WTC11 (cell line): ENCODE data around the gene TBC1D21. TPM values are rescaled to one million over a fixed set of nuclear protein-coding genes. Genes with fewer than 3 reads are reported as not detected.

Experiments used
- ATAC-seq: fragments of 200-7000 bp; cut with Tn5 transposase; 2 replicates; pipeline ENCODE4 v1.10.0; 2021; ENCODE audit warnings: mild to moderate bottlenecking, moderate library complexity
- CTCF ChIA-PET: fragments of 300-600 bp; sonication (Branson Sonifier 250); formaldehyde crosslinking; loops from one replicate; lab custom pipeline; 2021; ENCODE audit warnings: antibody characterized with exemption; lab: Charles Lee
- POLR2A ChIA-PET: fragments of 350-600 bp; sonication (Branson Sonifier 250); formaldehyde crosslinking; loops from one replicate; lab custom pipeline; 2021; ENCODE audit warnings: antibody characterized with exemption; lab: Charles Lee
- DNase-seq: peaks from one replicate; pipeline ENCODE4 v3.0.0; 2021; ENCODE audit warnings: low spot score
- H3K27ac Mint-ChIP-seq: 2 replicates; pipeline ENCODE4 v1.8.0; 2021; ENCODE audit warnings: mixed read lengths
- H3K27me3 Mint-ChIP-seq: 2 replicates; pipeline ENCODE4 v1.8.0; 2021; ENCODE audit warnings: low read depth, mild to moderate bottlenecking, moderate library complexity, mixed read lengths
- H3K36me3 Mint-ChIP-seq: 2 replicates; pipeline ENCODE4 v1.8.0; 2021; ENCODE audit warnings: mixed read lengths
- H3K4me1 Mint-ChIP-seq: 2 replicates; pipeline ENCODE4 v1.8.0; 2022; ENCODE audit warnings: mixed read lengths
- H3K4me3 Mint-ChIP-seq: 2 replicates; pipeline ENCODE4 v1.8.0; 2021; ENCODE audit warnings: mild to moderate bottlenecking, moderate library complexity, mixed read lengths
- H3K9me3 Mint-ChIP-seq: 2 replicates; pipeline ENCODE4 v1.8.0; 2021; ENCODE audit warnings: mixed read lengths
- CREB1 ChIP-seq: sonication (generic); formaldehyde crosslinking; IDR thresholded peaks from 2 replicates; pipeline ENCODE4 v1.8.0; 2023; ENCODE audit warnings: mild to moderate bottlenecking, missing genetic modification reagents
- CTCF ChIP-seq: fragments of 200-600 bp; IDR thresholded peaks from 2 replicates; pipeline ENCODE4 v1.8.0; 2022; ENCODE audit warnings: antibody characterized with exemption
- E2F5 ChIP-seq: sonication (generic); formaldehyde crosslinking; IDR thresholded peaks from 2 replicates; pipeline ENCODE4 v1.8.1; 2022; ENCODE audit warnings: mild to moderate bottlenecking, moderate library complexity, missing genetic modification reagents
- ERG ChIP-seq: fragments of 250-450 bp; sonication (Bioruptor Pico); IDR thresholded peaks from 2 replicates; pipeline ENCODE4 v1.8.0; 2021; ENCODE audit warnings: mild to moderate bottlenecking
- FOXP1 ChIP-seq: sonication (generic); formaldehyde crosslinking; IDR thresholded peaks from 2 replicates; pipeline ENCODE4 v1.8.0; 2022; ENCODE audit warnings: missing genetic modification reagents, mild to moderate bottlenecking, moderate library complexity, borderline replicate concordance
- JAZF1 ChIP-seq: fragments of 250-450 bp; sonication (Bioruptor Pico); IDR thresholded peaks from 2 replicates; pipeline ENCODE4 v1.9.0; 2021; ENCODE audit warnings: moderate library complexity, mild to moderate bottlenecking, inconsistent platforms
- OVOL2 ChIP-seq: fragments of 250-450 bp; sonication (Bioruptor Pico); IDR thresholded peaks from 2 replicates; pipeline ENCODE4 v1.9.0; 2021; ENCODE audit warnings: mild to moderate bottlenecking, borderline replicate concordance
- PRRX2 ChIP-seq: fragments of 250-450 bp; sonication (Bioruptor Pico); IDR thresholded peaks from 2 replicates; pipeline ENCODE4 v1.8.0; 2021; ENCODE audit warnings: mild to moderate bottlenecking
- SMAD4 ChIP-seq: sonication (generic); formaldehyde crosslinking; IDR thresholded peaks from 2 replicates; pipeline ENCODE4 v1.8.0; 2022; ENCODE audit warnings: mild to moderate bottlenecking, missing genetic modification reagents
- SOX15 ChIP-seq: fragments of 250-450 bp; sonication (Bioruptor Pico); IDR thresholded peaks from 2 replicates; pipeline ENCODE4 v1.9.0; 2021; ENCODE audit warnings: mild to moderate bottlenecking
- TP53 ChIP-seq: sonication (generic); formaldehyde crosslinking; IDR thresholded peaks from 2 replicates; pipeline ENCODE4 v1.8.1; 2023; ENCODE audit warnings: mild to moderate bottlenecking, missing genetic modification reagents
- ZBTB21 ChIP-seq: sonication (generic); formaldehyde crosslinking; IDR thresholded peaks from 2 replicates; pipeline ENCODE4 v1.8.1; 2023; ENCODE audit warnings: mild to moderate bottlenecking, missing genetic modification reagents, borderline replicate concordance
- ZBTB43 ChIP-seq: sonication (generic); formaldehyde crosslinking; IDR thresholded peaks from 2 replicates; pipeline ENCODE4 v1.8.1; 2023; ENCODE audit warnings: mild to moderate bottlenecking, missing genetic modification reagents
- ZNF232 ChIP-seq: sonication (generic); formaldehyde crosslinking; IDR thresholded peaks from 2 replicates; pipeline ENCODE4 v1.8.0; 2022; ENCODE audit warnings: mild to moderate bottlenecking, missing genetic modification reagents
- ZNF416 ChIP-seq: fragments of 250-450 bp; sonication (Bioruptor Pico); IDR thresholded peaks from 2 replicates; pipeline ENCODE4 v1.9.0; 2021; ENCODE audit warnings: mild to moderate bottlenecking, inconsistent platforms
- ZSCAN18 ChIP-seq: fragments of 250-450 bp; sonication (Bioruptor Pico); IDR thresholded peaks from 2 replicates; pipeline ENCODE4 v2.1.2; 2022; ENCODE audit warnings: mild to moderate bottlenecking, moderate library complexity
- total RNA-seq: library from RNA; stranded (reverse); gene quantifications from 3 replicates; pipeline ENCODE4 v1.2.3, GENCODE V29; 2021
- TF ChIP-seq, protein P1 (sequence below): sonication (generic); formaldehyde crosslinking; IDR thresholded peaks from 2 replicates; pipeline ENCODE4 v1.8.1; 2023; ENCODE audit warnings: mild to moderate bottlenecking, missing genetic modification reagents, borderline replicate concordance
- TF ChIP-seq, protein P2 (sequence below): sonication (generic); formaldehyde crosslinking; IDR thresholded peaks from 2 replicates; pipeline ENCODE4 v1.8.1; 2023; ENCODE audit warnings: mild to moderate bottlenecking, missing genetic modification reagents, moderate library complexity

Gene TBC1D21
- total RNA-seq, 1 experiment from 2014 or later = not detected

GRCh38 chr15:73872346-73872745 lies 1.0 kb upstream of the TBC1D21 start:
- TF ChIP-seq ZNF416 (CRISPR knock-in tag) (no peak), PRRX2 (CRISPR knock-in tag) (no peak), FOXP1 (CRISPR knock-in tag) (no peak), TP53 (no peak)
- Mint-ChIP-seq H3K4me1 (peaks cover 14% of the 10 kb centered on the region), H3K9me3 (no peaks in the 10 kb centered on the region), H3K36me3 (no peaks in the 10 kb centered on the region), H3K27me3 (no peaks in the 10 kb centered on the region; the same call in 1 of the 2 replicates), H3K27ac (no peak overlapping the region), H3K4me3 (no peak overlapping the region)
- POLR2A ChIA-PET = no interaction called here
- CTCF ChIA-PET = interaction anchor here (1.0 to 4.1 kb wide), 2 partner anchors 35 to 55 kb away, joined by 3 to 45 read pairs; no protein-coding TSS in a partner anchor
- DNase-seq = no peak
- no peak for ATAC-seq

GRCh38 chr15:73873889-73874511 lies 636 bp downstream of the TBC1D21 start:
- peak; percentile 38; the same call in 1 of the 2 replicates for ATAC-seq
- no peaks in the 10 kb centered on the region; the same call in 1 of the 2 replicates for H3K27me3 Mint-ChIP-seq
- no peak overlapping the region for H3K4me3 Mint-ChIP-seq

DNA sequence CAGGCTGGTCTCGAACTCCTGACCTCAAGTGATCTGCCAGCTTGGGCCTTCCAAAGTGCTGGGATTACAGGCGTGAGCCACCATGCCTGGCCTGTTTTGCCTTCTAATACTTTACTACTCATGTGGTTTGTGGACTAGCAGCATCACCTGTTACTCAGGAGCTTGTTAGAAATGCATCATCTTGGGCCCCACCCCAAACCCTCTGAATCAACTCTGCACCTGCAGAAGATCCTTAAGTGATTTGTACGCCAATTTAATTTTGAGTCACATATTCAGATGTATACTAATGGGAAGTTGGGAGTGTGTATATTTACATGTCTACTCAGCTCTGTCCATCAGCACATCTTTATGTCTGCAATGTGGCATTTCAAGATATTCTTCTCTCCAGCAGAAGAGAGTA lies 6.1 kb downstream of the TBC1D21 start:
- DNase-seq (no peak), ATAC-seq (no peak)
- no peak overlapping the region for H3K4me3 Mint-ChIP-seq
- ChIA-PET POLR2A (no interaction called here), CTCF (no interaction called here)
- peaks cover 10% of the 10 kb centered on the region for H3K4me1 Mint-ChIP-seq
- no peak overlapping the region for H3K27ac Mint-ChIP-seq
- no peaks in the 10 kb centered on the region for H3K27me3 Mint-ChIP-seq
- no peaks in the 10 kb centered on the region for H3K9me3 Mint-ChIP-seq
- no peaks in the 10 kb centered on the region for H3K36me3 Mint-ChIP-seq
- TF ChIP-seq CREB1 (CRISPR knock-in tag) (no peak), ZSCAN18 (CRISPR knock-in tag) (no peak), E2F5 (no peak), ZNF232 (no peak), SMAD4 (CRISPR knock-in tag) (no peak), ERG (CRISPR knock-in tag) (no peak), SOX15 (no peak), JAZF1 (CRISPR knock-in tag) (no peak), ZBTB43 (CRISPR knock-in tag) (no peak)
- TF ChIP-seq, protein P1, sequence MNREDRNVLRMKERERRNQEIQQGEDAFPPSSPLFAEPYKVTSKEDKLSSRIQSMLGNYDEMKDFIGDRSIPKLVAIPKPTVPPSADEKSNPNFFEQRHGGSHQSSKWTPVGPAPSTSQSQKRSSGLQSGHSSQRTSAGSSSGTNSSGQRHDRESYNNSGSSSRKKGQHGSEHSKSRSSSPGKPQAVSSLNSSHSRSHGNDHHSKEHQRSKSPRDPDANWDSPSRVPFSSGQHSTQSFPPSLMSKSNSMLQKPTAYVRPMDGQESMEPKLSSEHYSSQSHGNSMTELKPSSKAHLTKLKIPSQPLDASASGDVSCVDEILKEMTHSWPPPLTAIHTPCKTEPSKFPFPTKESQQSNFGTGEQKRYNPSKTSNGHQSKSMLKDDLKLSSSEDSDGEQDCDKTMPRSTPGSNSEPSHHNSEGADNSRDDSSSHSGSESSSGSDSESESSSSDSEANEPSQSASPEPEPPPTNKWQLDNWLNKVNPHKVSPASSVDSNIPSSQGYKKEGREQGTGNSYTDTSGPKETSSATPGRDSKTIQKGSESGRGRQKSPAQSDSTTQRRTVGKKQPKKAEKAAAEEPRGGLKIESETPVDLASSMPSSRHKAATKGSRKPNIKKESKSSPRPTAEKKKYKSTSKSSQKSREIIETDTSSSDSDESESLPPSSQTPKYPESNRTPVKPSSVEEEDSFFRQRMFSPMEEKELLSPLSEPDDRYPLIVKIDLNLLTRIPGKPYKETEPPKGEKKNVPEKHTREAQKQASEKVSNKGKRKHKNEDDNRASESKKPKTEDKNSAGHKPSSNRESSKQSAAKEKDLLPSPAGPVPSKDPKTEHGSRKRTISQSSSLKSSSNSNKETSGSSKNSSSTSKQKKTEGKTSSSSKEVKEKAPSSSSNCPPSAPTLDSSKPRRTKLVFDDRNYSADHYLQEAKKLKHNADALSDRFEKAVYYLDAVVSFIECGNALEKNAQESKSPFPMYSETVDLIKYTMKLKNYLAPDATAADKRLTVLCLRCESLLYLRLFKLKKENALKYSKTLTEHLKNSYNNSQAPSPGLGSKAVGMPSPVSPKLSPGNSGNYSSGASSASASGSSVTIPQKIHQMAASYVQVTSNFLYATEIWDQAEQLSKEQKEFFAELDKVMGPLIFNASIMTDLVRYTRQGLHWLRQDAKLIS (CRISPR knock-in tag) = no peak
- TF ChIP-seq, protein P2, sequence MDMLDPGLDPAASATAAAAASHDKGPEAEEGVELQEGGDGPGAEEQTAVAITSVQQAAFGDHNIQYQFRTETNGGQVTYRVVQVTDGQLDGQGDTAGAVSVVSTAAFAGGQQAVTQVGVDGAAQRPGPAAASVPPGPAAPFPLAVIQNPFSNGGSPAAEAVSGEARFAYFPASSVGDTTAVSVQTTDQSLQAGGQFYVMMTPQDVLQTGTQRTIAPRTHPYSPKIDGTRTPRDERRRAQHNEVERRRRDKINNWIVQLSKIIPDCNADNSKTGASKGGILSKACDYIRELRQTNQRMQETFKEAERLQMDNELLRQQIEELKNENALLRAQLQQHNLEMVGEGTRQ = no peak

More at GRCh38 chr15:73873889-73874511, 636 bp downstream of the TBC1D21 start:
- Mint-ChIP-seq H3K4me1 (peaks cover 7% of the 10 kb centered on the region), H3K27ac (no peak overlapping the region), H3K9me3 (no peaks in the 10 kb centered on the region), H3K36me3 (no peaks in the 10 kb centered on the region)
- ChIA-PET CTCF (interaction anchor here (0.6 to 4.1 kb wide), 56 partner anchors 8 to 981 kb away, joined by 3 to 45 read pairs (median 4); partner anchors contain the start of genes INSYN1, LOXL1 and PML), POLR2A (interaction anchor here (0.6 kb wide), 1 partner anchor 21 kb away, joined by 3 read pairs; no protein-coding TSS in a partner anchor)
- DNase-seq = no peak
- TF ChIP-seq ZBTB21 (CRISPR knock-in tag) = no peak
- 0 out of 2 replicates have a peak, but pooled peaks have one; percentile 39 for TF ChIP-seq CTCF
- no peak for TF ChIP-seq OVOL2 (CRISPR knock-in tag)
